Activated CD8-positive, alpha-beta memory T cell treated with anti-CD3 and anti-CD28 coated beads, Interleukin-2, amount 50 U/mL, for 48 hours (primary cell): ENCODE measurements around the gene ST7.
"Not testable (repeated sequence)": the region's sequence is repeated elsewhere in the genome, so short reads cannot be mapped to it uniquely, and the experiment has no call there.

Experiments
- DNase-seq: peaks from one replicate; pipeline ENCODE4 v3.0.0-alpha.2; 2020

The ST7 gene

DNA sequence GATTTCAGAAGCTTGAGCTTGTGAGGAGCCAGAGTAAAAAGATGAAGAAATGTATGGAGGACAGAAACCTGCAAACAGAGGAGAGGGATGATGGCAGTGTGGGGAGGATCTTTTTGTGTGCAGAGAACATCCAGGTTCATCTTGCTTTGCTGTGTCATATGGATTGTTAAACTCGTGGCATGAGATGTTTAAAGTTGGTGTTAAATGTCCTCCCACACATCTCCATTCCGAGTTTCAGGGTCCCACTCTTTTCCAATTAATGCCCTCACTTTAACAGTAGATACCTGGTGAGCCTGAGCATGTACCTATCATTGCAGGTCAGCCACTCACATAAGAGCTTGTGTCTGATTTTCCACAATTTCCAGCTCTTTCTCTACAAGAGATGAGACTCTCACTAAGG lies 147.7 kb downstream of the ST7 start:
- no peak for DNase-seq

DNA sequence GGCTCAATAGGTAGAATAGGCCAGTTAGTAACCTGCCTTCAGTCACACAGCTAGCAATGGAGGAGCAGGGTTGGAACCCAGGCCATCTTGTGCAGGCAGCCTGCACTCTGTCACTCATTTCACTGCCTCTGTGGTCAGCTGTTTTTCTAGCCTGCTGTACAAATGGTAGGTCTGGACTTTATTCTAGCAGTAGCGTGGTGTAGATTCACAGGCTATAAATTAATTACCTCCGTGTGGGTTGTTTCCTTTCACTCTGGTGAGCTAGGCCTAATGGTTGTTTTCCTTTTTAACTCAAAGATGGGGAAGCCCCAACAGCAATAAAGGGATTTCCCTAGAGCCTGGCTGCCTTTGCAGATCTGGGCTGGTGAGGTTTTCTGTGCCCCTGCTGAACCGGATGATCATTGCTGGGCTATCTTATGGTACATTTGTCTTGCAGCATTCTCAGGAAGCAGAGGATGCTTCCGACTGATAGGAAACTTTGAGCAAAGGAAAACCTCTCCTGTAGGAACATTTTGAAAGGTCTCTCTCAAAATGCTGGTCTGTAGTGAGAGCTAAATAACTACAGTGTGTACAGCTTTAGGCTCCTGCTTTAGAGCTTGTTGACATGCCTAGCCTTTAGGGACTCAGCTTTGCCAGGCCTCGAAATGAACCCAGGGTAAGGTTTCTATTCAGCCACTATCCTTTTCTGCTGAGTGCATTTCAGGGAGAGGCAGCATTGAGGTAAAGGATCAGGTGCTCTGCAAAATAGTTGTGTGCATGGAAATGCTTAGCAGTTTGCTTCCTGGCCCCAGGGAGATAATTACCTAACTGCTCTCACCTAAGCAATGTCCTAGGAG lies 157.4 kb downstream of the ST7 start:
- peak; percentile 59 for DNase-seq

GRCh38 chr7:117111535-117111934 lies 158.2 kb downstream of the ST7 start:
- DNase-seq: no peak

DNA sequence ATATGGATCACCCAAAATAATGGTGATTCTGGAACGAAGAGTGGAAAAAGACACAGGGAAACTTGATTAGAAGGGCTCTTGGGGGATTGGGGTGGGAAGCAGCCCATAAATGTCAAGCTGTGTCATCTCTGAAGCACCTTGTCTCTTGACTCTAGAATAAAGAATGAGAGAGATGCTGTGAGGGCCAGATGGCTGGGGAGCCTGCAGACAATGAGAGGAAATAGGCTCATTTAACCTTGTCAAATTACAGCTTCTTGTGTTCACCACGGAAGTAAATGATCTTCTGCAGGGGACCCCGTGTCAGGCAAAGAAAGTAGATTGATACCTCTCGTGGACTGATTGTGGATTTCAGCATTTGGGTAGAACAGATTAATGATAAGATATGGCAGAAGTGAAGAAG lies 159.3 kb downstream of the ST7 start:
- DNase-seq: no peak

DNA sequence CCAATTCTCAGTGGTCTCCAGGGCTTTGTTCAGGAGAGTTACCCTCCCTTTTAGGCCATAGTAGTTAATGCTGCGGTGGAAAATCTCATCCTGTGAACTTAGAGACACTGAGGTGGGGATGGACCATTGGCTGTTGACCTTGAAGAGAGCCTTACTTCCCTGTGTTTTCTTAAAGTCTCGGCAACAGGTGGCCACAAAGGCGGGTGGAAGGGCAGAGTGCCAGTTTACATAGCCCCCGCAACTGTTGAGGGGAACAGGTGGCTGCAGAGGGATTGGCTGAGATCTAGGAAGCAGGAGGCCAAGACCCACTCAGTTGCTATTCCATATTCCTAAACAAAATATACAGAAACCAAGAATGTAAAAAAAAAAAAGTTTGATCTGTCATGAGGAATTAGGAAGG lies 160.6 kb downstream of the ST7 start:
- DNase-seq: no peak

GRCh38 chr7:117114272-117114671 lies 161.0 kb downstream of the ST7 start:
- no peak for DNase-seq

- no peak for DNase-seq
Measured at GRCh38 chr7:117116211-117116610, 162.9 kb downstream of the ST7 start.

- no peak for DNase-seq
Measured at GRCh38 chr7:117117172-117117571, 163.9 kb downstream of the ST7 start.

GRCh38 chr7:117118579-117119180 lies 165.4 kb downstream of the ST7 start:
- DNase-seq: no peak

DNA sequence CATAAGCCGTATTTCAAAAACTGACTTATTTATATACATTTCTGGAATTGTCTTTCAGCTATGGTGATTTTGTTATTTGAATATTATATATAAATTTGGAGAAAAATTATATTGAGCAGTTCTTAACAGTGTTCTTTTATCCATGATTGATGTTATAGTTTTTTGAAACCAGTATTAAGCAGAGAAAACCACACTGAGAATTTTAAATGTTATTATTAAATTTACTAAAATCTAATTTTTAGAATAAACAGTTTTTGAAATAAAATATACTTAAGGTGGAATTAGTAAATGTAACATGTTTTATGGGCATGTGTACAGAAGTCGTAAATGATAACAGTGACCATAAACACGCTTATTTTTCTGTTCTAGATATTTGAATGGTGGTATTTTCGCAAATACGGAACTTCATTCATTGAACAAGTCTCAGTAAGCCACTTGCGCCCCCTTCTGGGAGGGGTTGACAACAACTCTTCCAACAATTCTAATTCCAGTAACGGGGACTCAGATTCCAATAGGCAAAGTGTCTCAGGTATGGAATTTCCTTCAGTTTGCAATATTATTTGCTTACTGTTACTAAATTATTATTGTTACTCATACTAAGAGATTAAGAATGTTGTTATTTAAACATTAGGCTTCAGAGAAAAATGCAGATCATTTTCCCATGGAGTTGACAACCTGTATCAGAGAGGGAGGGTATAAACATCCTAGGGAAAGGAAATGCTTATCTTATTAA lies 166.1 kb downstream of the ST7 start:
- DNase-seq: peak; percentile 86

DNA sequence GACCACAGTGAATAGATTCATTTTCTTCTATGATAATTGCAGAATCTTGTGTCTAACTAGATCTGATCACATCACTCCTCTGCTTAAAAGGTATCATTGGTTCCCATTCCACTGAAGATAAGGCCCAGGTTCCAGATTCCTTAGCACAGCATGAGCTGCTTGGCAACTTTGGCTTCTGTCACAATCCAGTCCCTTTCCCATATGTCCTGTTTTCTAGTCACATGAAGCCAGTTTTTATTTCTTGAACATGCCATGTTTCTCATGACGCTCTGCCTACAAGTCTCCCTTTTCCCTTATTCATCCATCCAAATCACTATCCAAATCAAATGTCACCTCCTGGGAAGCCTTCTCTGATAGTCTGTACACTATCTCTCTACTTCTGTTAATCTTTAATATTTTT lies 167.0 kb downstream of the ST7 start:
- DNase-seq: not testable (repeated sequence)

DNA sequence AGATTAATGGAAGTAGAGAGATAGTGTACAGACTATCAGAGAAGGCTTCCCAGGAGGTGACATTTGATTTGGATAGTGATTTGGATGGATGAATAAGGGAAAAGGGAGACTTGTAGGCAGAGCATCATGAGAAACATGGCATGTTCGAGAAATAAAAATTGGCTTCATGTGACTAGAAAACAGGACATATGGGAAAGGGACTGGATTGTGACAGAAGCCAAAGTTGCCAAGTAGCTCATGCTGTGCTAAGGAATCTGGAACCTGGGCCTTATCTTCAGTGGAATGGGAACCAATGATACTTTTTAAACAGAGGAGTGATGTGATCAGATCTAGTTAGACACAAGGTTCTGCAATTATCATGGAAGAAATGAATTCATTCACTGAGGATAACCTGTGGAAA lies 168.7 kb downstream of the ST7 start:
- not testable (repeated sequence) for DNase-seq

DNA sequence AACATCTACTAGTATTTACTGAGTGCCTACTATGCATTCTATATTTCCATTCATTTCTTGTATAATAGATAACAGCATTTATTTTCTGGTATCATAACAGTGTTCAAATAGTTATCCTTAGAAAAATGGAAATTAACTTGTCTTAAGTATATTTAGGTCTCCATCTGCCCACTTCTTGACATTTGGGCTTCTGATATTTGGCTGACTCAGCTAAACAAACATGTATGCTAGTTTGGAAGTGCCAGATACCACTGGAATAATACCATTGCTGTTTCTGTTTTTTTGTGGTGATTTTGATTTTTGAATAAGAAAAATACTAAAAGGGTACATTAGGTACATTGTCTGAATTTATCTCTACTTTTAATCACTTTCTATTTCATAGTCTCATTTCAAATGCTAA lies 169.2 kb downstream of the ST7 start:
- no peak for DNase-seq

- no peak for DNase-seq
Measured at GRCh38 chr7:117123311-117123926, 170.1 kb downstream of the ST7 start.

- peak; percentile 85 for DNase-seq
Measured at GRCh38 chr7:117124591-117125220, 171.4 kb downstream of the ST7 start.

DNA sequence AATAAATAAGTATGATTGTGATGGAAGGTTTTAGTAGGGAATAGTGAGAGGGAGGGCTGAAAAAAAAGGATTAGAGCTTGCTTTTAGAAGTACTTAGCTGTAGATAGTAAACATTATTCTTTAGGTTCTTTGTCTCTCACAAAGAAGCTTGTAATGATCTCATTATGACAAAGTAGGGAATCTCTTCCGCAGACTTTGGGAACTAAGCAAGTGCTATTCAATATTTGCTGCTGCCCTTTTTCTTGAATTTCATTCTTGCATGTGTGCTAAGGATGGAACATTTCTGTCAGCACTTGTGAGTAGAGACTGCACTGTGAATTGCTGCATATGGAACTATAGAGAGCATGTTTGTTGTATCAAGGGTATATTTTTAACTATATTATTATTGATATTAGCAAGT lies 173.4 kb downstream of the ST7 start:
- DNase-seq: no peak

- no peak for DNase-seq
Measured at GRCh38 chr7:117127585-117128168, 174.4 kb downstream of the ST7 start.

DNA sequence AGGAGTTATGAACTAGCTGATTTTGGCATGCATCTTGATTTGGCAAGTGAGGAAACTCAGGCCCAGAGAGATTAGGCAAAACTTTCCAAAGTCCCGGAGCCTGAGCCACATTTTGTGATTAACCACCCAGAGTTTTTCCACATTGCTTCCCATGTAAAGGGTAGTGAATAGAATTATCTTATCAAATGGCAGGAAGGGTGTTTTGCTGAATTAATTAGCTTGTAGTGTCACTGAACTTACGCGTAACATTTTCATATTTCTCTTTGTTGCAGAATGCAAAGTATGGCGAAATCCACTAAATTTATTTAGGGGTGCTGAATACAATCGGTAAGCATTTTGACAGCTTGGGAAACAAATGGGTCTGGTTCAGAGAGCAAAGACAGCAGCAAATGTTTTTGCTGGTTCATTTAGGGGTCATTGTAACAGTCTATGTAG lies 176.2 kb downstream of the ST7 start:
- no peak for DNase-seq

GRCh38 chr7:117130262-117130661 lies 177.0 kb downstream of the ST7 start:
- no peak for DNase-seq

GRCh38 chr7:117132321-117133120 lies 179.2 kb downstream of the ST7 start:
- DNase-seq: no peak

- no peak for DNase-seq
Measured at GRCh38 chr7:117133125-117133524, 179.8 kb downstream of the ST7 start.

DNA sequence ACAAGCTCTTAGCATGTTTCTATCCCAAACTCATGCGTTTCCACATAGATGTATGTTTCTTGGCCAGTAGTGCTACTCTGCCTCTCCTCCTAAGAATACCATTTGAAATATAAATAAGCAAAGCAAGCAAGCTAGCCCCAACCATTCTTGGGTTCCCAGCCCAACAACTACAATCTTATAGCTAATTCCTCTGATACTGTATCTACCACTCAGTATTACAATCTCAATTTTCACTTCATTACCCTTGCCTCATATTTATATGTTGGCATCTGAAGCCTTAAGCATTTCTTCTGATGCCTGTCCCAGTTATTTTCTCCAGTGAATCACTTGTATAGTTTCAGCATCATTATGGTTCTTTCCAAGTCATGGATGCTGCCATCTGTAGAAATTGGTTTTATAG lies 181.1 kb downstream of the ST7 start:
- DNase-seq: no peak
